HL-60 (cell line): ENCODE results near the gene DKK3.

Experiments
- DNase-seq, 2 experiments: peaks; one replicate each; pipeline ENCODE4 v3.0.0-alpha.2; 2010 to 2020; ENCODE audit warnings: low read depth in 1 of 2, low spot score in 1 of 2
- H3K27ac ChIP-seq: fragments of 250-450 bp; sonication (Bioruptor Pico); replicated peaks from 2 replicates; pipeline ENCODE4 v1.5.1; 2020; ENCODE audit warnings: mild to moderate bottlenecking, moderate library complexity
- H3K27me3 ChIP-seq: fragments of 250-450 bp; sonication (Bioruptor Pico); 2 replicates; pipeline ENCODE4 v1.5.1; 2021; ENCODE audit warnings: mild to moderate bottlenecking, moderate library complexity; ENCODE audit not compliant: insufficient read depth, poor library complexity, severe bottlenecking
- H3K4me3 ChIP-seq: replicated peaks from 2 replicates; pipeline ENCODE4 v1.5.1; 2011; ENCODE audit warnings: mild to moderate bottlenecking, control low read depth, low read length; ENCODE audit not compliant: insufficient read depth
- CTCF ChIP-seq: IDR thresholded peaks from one replicate; pipeline ENCODE4 v1.5.1; 2011; ENCODE audit warnings: low read length, control low read depth, inconsistent platforms; ENCODE audit not compliant: insufficient read depth
- GABPA ChIP-seq: IDR thresholded peaks from 2 replicates; pipeline ENCODE4 v1.6.1; 2012; ENCODE audit warnings: low read depth
- POLR2AphosphoS5 ChIP-seq: IDR thresholded peaks from 2 replicates; pipeline ENCODE4 v1.6.1; 2012; ENCODE audit warnings: low read depth
- REST ChIP-seq: IDR thresholded peaks from 2 replicates; pipeline ENCODE4 v1.6.1; 2012; ENCODE audit warnings: low read depth; ENCODE audit not compliant: insufficient replicate concordance
- SPI1 ChIP-seq: IDR thresholded peaks from 2 replicates; pipeline ENCODE4 v1.6.1; 2012; ENCODE audit warnings: low read depth, mild to moderate bottlenecking, borderline replicate concordance

The DKK3 gene

GRCh38 chr11:12028303-12028702 lies 19.9 kb upstream of the DKK3 start:
- DNase-seq: no peak
- Histone ChIP-seq H3K27me3 (no peaks in the 10 kb centered on the region), H3K27ac (no peak overlapping the region), H3K4me3 (no peak overlapping the region)
- TF ChIP-seq SPI1 (no peak), GABPA (no peak), REST (no peak), CTCF (no peak)

- H3K27me3 ChIP-seq: no peaks in the 10 kb centered on the region
- H3K4me3 ChIP-seq: no peak overlapping the region
- TF ChIP-seq REST (no peak), GABPA (no peak), CTCF (no peak), SPI1 (no peak), POLR2AphosphoS5 (no peak)
- H3K27ac ChIP-seq: no peak overlapping the region
- no peak for DNase-seq
Observed at GRCh38 chr11:12026331-12027211, 18.1 kb upstream of the DKK3 start.

GRCh38 chr11:12024254-12024926 lies 16.0 kb upstream of the DKK3 start:
- peak overlapping the region; percentile 31 for H3K27ac ChIP-seq
- H3K4me3 ChIP-seq: no peak overlapping the region
- TF ChIP-seq CTCF: no peak
- TF ChIP-seq REST: no peak
- TF ChIP-seq SPI1: peak; percentile 95
- TF ChIP-seq GABPA: no peak
- no peak for TF ChIP-seq POLR2AphosphoS5
- H3K27me3 ChIP-seq: no peaks in the 10 kb centered on the region
- peak in 1 of 2 experiments; percentile 41 for DNase-seq
